ENCODE data around the gene PCYOX1L. TPM values are rescaled to one million over a fixed set of nuclear protein-coding genes. Genes with fewer than 3 reads are reported as not detected.

PCYOX1L gene
- total RNA-seq, 1 donor from 2014 or later: 6.6 TPM

GRCh38 chr5:149410071-149410470 is 52.2 kb downstream of the PCYOX1L start:
- intact Hi-C loops (cut with DNase I): no loop called here
- Histone ChIP-seq H3K4me1 (peaks cover 9% of the 10 kb centered on the region), H3K4me3 (peak overlapping the region; percentile 55), H3K36me3 (peaks cover 6% of the 10 kb centered on the region), H3K27me3 (no peaks in the 10 kb centered on the region), H3K9me3 (no peaks in the 10 kb centered on the region), H3K27ac (peak overlapping the region; percentile 60)
- no peak for ATAC-seq
- peak; percentile 25 for DNase-seq
- TF ChIP-seq, protein P1, sequence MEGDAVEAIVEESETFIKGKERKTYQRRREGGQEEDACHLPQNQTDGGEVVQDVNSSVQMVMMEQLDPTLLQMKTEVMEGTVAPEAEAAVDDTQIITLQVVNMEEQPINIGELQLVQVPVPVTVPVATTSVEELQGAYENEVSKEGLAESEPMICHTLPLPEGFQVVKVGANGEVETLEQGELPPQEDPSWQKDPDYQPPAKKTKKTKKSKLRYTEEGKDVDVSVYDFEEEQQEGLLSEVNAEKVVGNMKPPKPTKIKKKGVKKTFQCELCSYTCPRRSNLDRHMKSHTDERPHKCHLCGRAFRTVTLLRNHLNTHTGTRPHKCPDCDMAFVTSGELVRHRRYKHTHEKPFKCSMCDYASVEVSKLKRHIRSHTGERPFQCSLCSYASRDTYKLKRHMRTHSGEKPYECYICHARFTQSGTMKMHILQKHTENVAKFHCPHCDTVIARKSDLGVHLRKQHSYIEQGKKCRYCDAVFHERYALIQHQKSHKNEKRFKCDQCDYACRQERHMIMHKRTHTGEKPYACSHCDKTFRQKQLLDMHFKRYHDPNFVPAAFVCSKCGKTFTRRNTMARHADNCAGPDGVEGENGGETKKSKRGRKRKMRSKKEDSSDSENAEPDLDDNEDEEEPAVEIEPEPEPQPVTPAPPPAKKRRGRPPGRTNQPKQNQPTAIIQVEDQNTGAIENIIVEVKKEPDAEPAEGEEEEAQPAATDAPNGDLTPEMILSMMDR (IDR thresholded peaks at IDR 0.05): no peak

GRCh38 chr5:149410721-149411432 is 53.0 kb downstream of the PCYOX1L start:
- Histone ChIP-seq H3K4me1 (peaks cover 10% of the 10 kb centered on the region), H3K27ac (peak overlapping the region; percentile 60), H3K27me3 (no peaks in the 10 kb centered on the region), H3K4me3 (peak overlapping the region; percentile 55), H3K36me3 (peaks cover 6% of the 10 kb centered on the region), H3K9me3 (no peaks in the 10 kb centered on the region)
- DNase-seq: peak; percentile 57
- ATAC-seq: no peak
- intact Hi-C loops (cut with DNase I): no loop called here
- TF ChIP-seq, protein P1 (IDR thresholded peaks at IDR 0.05): no peak

- ATAC-seq (no peak), DNase-seq (peak; percentile 23)
- Histone ChIP-seq H3K4me1 (peaks cover 16% of the 10 kb centered on the region), H3K27me3 (no peaks in the 10 kb centered on the region), H3K9me3 (no peaks in the 10 kb centered on the region), H3K4me3 (peak overlapping the region; percentile 55), H3K36me3 (peaks cover 6% of the 10 kb centered on the region), H3K27ac (peak overlapping the region; percentile 60)
- intact Hi-C loops (cut with DNase I): no loop called here
- TF ChIP-seq, protein P1 (IDR thresholded peaks at IDR 0.05): no peak
Measured at GRCh38 chr5:149411738-149412519, 54.1 kb downstream of the PCYOX1L start.

DNA sequence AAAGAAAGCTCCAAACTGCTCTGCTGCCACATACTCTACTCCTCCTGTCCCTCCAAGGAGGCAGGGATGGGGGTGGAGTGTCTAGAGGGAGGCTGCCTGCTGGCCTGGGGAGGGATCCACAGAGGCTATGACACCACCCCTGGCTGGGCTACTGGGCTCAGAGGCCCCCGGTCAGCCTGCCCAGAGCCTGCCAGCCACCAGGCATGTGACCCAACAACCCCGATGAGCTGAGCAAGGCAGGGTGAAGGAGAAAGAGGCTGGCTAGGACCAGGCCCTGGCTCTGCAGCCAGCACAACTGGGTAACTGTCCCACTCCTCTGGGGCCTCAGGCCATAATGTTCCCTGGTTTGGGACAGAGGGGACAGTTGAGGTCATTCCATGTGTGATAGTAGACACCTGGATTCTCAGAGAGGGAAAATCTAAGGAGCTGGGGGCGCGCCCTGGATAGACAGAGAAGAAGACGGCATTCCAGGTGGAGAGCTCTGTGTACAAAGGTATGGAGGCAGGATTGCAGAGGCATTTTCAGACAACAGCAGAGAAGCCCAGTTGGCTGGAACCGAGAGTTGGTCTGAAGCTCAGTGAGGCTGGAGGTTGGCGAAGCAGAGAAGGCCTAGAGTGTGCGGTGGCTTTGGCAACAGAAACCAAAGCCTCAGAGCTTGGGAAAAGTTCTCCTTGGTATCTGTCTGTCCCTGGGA is 55.1 kb downstream of the PCYOX1L start:
- Histone ChIP-seq H3K36me3 (peaks cover 6% of the 10 kb centered on the region), H3K4me1 (peaks cover 26% of the 10 kb centered on the region), H3K27me3 (no peaks in the 10 kb centered on the region), H3K27ac (peak overlapping the region; percentile 60), H3K4me3 (peak overlapping the region; percentile 55), H3K9me3 (no peaks in the 10 kb centered on the region)
- ATAC-seq (peak; percentile 3), DNase-seq (peak; percentile 55)
- intact Hi-C loops (cut with DNase I): no loop called here
- TF ChIP-seq, protein P1 (IDR thresholded peaks at IDR 0.05): no peak

GRCh38 chr5:149413477-149414210 is 55.8 kb downstream of the PCYOX1L start:
- Histone ChIP-seq H3K9me3 (no peaks in the 10 kb centered on the region), H3K36me3 (peaks cover 6% of the 10 kb centered on the region), H3K4me3 (peak overlapping the region; percentile 55), H3K4me1 (peaks cover 33% of the 10 kb centered on the region), H3K27ac (peak overlapping the region; percentile 60), H3K27me3 (no peaks in the 10 kb centered on the region)
- DNase-seq: peak; percentile 20
- TF ChIP-seq, protein P1 (IDR thresholded peaks at IDR 0.05): no peak
- intact Hi-C loops (cut with DNase I): no loop called here
- no peak for ATAC-seq

All from upper lobe of right lung (tissue), 1 donor.